Gastroesophageal sphincter (tissue), 4 donors: Measurements from ENCODE around the gene MTFR1L. TPM values are rescaled to one million over a fixed set of nuclear protein-coding genes. Genes with fewer than 3 reads are reported as not detected.

ENCODE experiments used
- ATAC-seq: fragments of 150-250 bp; one replicate; pipeline ENCODE4 v1.9.1; 2016; ENCODE audit warnings: mild to moderate bottlenecking, moderate library complexity
- H3K27ac ChIP-seq, 4 donors: fragments of 200-600 bp; sonication (generic) in 3 of 4; 1 replicate in 3 of 4; 2 replicates in 1 of 4; pipeline ENCODE4 v1.5.1; 2016 to 2019
- H3K27me3 ChIP-seq: fragments of 200-600 bp; sonication (generic); one replicate; pipeline ENCODE4 v1.5.1; 2019
- H3K36me3 ChIP-seq, 2 donors: fragments of 200-600 bp; sonication (generic); one replicate each; pipeline ENCODE4 v1.5.1; 2019; ENCODE audit warnings: control low read depth in 1 of 2
- H3K4me1 ChIP-seq, 3 donors: fragments of 200-600 bp; sonication (generic); 1 replicate in 2 of 3; 2 replicates in 1 of 3; pipeline ENCODE4 v1.5.1; 2016 to 2019; ENCODE audit warnings: control low read depth in 2 of 3
- H3K4me3 ChIP-seq, 2 donors: fragments of 200-600 bp; sonication (generic); one replicate each; pipeline ENCODE4 v1.5.1; 2019; ENCODE audit warnings: mild to moderate bottlenecking in 1 of 2, moderate library complexity in 1 of 2
- H3K9me3 ChIP-seq, 3 donors: fragments of 200-600 bp; sonication (generic); one replicate each; pipeline ENCODE4 v1.5.1; 2017 to 2019; ENCODE audit warnings: control low read depth in 2 of 3
- EP300 ChIP-seq: sonication (generic); formaldehyde crosslinking; IDR thresholded peaks from one replicate; pipeline ENCODE4 v1.6.1; 2017; ENCODE audit warnings: antibody characterized with exemption, mild to moderate bottlenecking
- POLR2A ChIP-seq, 2 donors: fragments of 450-650 bp; IDR thresholded peaks; one replicate each; pipeline ENCODE4 v1.6.1; 2017; ENCODE audit warnings: antibody characterized with exemption in 2 of 2, mild to moderate bottlenecking in 2 of 2, moderate library complexity in 1 of 2
- POLR2AphosphoS5 ChIP-seq: sonication (generic); formaldehyde crosslinking; IDR thresholded peaks from one replicate; pipeline ENCODE4 v1.6.1; 2017; ENCODE audit warnings: antibody characterized with exemption
- WGBS, 2 donors: methylation state at CpG; one replicate each; pipeline ENCODE4 v1.1.5; 2018; ENCODE audit warnings: low coverage in 1 of 2; 5-methylcytosine and 5-hydroxymethylcytosine counted together
- total RNA-seq, 4 donors: library from RNA; depleted of rRNA; stranded (reverse); fragments of >200 nt; gene quantifications; one replicate each; pipeline ENCODE4 v1.1.0, GENCODE V29; 2016
- TF ChIP-seq, protein P1 (sequence below), 4 experiments: fragments of 200-600 bp in 2 of 4; fragments of 450-650 bp in 2 of 4; sonication (generic) in 1 of 4; IDR thresholded peaks; one replicate each; pipeline ENCODE4 v1.5.1; 2017 to 2019; ENCODE audit warnings: antibody characterized with exemption in 4 of 4, mild to moderate bottlenecking in 2 of 4, moderate library complexity in 2 of 4

MTFR1L gene
- total RNA-seq, 4 donors from 2014 or later: 83.2 to 128 (median 101) TPM

DNA sequence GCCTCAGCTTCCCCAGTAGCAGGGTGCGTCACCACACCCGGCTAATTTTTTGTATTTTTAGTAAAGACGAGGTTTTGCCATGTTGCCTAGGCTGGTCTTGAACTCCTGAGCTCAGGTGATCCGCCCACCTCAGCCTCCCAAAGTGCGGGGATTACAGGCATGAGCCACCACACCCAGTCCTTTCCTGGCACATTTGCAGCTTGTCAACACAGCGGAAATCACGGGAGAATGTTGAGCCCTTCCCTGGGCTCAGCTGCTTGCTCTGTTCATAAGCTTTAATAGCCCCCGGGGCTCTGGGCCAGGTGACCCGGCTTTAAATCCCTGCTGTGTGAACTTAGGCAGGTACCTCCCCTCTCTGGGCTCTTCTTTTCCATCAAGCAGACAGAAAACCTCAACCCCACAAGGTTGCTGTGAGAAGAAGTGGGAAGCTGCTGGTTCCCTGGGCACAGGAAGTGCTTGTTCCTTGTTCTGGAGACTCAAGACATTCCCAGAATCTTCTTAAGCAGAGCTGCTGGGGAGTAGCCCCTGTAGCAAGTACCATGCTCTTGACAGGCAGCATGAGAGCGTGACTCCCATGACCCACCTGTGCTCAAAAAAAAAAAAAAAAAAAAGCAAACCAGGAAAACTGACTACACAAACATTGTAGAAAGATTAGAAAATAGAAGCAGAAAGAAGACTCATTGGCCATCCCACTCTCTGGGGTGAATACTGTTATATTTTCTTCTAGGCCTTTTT lies 34.3 kb upstream of the MTFR1L start:
- Histone ChIP-seq H3K27ac (peak overlapping the region in 3 of 4 donors; percentile 56 to 70 (median 65)), H3K9me3 (no peaks in the 10 kb centered on the region), H3K4me1 (peaks cover 0 to 43% (median 22%) of the 10 kb centered on the region in 3 donors), H3K27me3 (no peaks in the 10 kb centered on the region), H3K4me3 (no peak overlapping the region), H3K36me3 (peaks cover 0 to 24% of the 10 kb centered on the region in 2 donors)
- TF ChIP-seq EP300 (no peak), POLR2AphosphoS5 (no peak), POLR2A (IDR thresholded peaks at IDR 0.05) (no peak)
- TF ChIP-seq, protein P1, sequence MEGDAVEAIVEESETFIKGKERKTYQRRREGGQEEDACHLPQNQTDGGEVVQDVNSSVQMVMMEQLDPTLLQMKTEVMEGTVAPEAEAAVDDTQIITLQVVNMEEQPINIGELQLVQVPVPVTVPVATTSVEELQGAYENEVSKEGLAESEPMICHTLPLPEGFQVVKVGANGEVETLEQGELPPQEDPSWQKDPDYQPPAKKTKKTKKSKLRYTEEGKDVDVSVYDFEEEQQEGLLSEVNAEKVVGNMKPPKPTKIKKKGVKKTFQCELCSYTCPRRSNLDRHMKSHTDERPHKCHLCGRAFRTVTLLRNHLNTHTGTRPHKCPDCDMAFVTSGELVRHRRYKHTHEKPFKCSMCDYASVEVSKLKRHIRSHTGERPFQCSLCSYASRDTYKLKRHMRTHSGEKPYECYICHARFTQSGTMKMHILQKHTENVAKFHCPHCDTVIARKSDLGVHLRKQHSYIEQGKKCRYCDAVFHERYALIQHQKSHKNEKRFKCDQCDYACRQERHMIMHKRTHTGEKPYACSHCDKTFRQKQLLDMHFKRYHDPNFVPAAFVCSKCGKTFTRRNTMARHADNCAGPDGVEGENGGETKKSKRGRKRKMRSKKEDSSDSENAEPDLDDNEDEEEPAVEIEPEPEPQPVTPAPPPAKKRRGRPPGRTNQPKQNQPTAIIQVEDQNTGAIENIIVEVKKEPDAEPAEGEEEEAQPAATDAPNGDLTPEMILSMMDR (IDR thresholded peaks at IDR 0.05): no peak
- 90 to 100% methylated on average over 2 to 3 of the region's 10 CpGs for WGBS, 2 donors
- no peak for ATAC-seq

DNA sequence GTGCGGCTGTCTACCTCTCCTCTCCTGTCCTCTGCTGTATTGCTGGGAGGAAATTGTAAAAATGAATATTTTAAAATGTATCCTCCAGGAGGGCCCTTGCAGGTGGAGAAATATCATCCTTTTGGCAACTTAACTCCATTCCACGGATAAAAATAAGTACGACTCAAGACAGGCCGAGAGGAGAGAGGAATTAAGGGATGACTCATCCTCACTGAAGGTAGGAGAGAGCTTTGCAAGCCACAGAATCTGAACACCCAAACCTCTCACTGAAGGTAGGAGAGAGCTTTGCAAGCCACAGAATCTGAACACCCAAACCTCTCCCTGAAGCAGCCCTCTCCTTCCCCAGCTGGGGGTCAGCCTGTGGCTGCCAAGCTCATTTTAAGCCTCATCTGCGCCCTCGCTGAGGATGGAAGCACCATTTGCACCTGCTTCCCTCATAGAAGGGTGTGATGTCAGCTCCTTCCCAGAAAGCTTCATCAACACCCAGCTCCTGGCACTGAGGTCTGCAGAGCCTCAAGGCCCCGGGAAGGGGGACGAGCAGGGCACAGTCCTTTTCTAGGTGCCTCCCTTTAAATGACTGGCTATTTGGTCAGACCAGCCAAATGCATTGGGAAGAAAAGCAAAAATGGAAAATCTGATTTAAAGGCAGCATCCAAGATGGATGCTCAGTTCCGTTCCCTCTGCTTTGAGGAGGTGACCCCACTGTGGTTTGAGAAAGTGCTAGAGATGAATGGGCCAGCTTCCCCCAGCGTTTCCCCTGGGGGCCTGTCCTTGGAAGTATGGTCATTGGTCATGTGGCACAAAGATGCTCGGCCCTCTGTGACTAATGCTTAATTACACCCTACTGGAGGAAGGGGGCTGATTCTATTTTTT lies 32.6 kb upstream of the MTFR1L start:
- peak; percentile 52 for ATAC-seq
- Histone ChIP-seq H3K4me1 (peaks cover 0 to 43% (median 22%) of the 10 kb centered on the region in 3 donors), H3K36me3 (peaks cover 0 to 24% of the 10 kb centered on the region in 2 donors), H3K4me3 (no peak overlapping the region), H3K9me3 (no peaks in the 10 kb centered on the region), H3K27me3 (no peaks in the 10 kb centered on the region), H3K27ac (peak overlapping the region in 3 of 4 donors; percentile 55 to 65 (median 56))
- TF ChIP-seq POLR2AphosphoS5 (no peak), EP300 (no peak), POLR2A (IDR thresholded peaks at IDR 0.05) (no peak)
- TF ChIP-seq, protein P1 (IDR thresholded peaks at IDR 0.05): no peak
- 0 to 39% methylated on average over 4 of the region's 11 CpGs for WGBS, 2 donors

DNA sequence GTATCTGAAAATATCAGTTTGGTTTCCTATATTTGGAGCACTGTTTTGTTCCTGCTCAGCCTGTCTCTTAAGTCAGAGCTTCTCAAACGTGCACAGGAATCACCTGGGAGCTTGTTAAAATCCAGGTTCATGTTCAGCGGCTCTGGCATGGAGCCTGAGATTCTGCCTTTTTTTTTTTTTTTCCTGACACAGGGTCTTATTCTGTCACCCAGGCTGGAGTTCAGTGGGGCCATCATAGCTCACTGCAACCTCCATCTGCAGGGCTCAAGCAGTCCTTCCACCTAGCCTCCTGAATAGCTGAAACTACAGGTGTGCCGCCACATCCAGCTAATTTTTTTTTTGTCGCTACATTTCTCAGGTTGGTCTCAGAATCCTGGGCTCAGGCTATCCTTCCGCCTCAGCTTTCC lies 32.0 kb upstream of the MTFR1L start:
- ATAC-seq: no peak
- H3K4me3 ChIP-seq: no peak overlapping the region
- no peaks in the 10 kb centered on the region for H3K9me3 ChIP-seq
- no peak overlapping the region for H3K27ac ChIP-seq
- peaks cover 0 to 19% of the 10 kb centered on the region in 2 donors for H3K36me3 ChIP-seq
- no peaks in the 10 kb centered on the region for H3K27me3 ChIP-seq
- TF ChIP-seq EP300: no peak
- no peak for TF ChIP-seq POLR2AphosphoS5
- TF ChIP-seq POLR2A (IDR thresholded peaks at IDR 0.05): no peak
- TF ChIP-seq, protein P1 (IDR thresholded peaks at IDR 0.05): no peak
- WGBS, 2 donors: 87% methylated on average over 5 of the region's 5 CpGs; no CpG with 5 or more reads in 1 of the 2 donors
- peaks cover 0 to 43% (median 22%) of the 10 kb centered on the region in 3 donors for H3K4me1 ChIP-seq

DNA sequence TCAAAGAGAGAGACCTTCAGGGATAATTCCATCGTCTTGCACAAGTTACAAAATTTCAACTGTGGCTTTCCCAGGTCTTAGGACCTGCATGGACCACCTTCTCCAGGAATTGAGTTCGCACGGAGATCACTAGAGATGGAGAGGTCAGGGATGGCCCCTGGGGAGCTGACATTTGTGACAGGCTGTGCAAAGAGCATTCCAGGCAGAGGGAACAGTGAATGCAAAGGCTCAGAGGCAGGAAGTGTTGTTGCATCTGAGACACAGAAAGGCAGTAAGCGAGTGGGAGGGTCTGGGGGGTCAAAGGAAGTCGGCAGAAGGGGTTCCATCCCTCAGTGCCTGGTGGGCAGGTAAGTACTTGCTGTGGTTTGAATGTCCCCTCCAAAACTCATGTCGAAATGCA lies 29.3 kb upstream of the MTFR1L start:
- H3K27ac ChIP-seq: no peak overlapping the region
- no peak overlapping the region for H3K4me3 ChIP-seq
- H3K27me3 ChIP-seq: no peaks in the 10 kb centered on the region
- peaks cover 0 to 26% (median 14%) of the 10 kb centered on the region in 3 donors for H3K4me1 ChIP-seq
- no peaks in the 10 kb centered on the region for H3K9me3 ChIP-seq
- H3K36me3 ChIP-seq: no peaks in the 10 kb centered on the region
- TF ChIP-seq, protein P1 (IDR thresholded peaks at IDR 0.05): no peak
- TF ChIP-seq POLR2A (IDR thresholded peaks at IDR 0.05) (no peak), EP300 (no peak), POLR2AphosphoS5 (no peak)
- no peak for ATAC-seq
- 76 to 89% methylated on average over 4 to 6 of the region's 6 CpGs for WGBS, 2 donors
